Fibroblast of skin of abdomen (primary cell): ENCODE data around the gene NFYB.
"Not testable (repeated sequence)": the region's sequence is repeated elsewhere in the genome, so short reads cannot be mapped to it uniquely, and the experiment has no call there.

Source experiments
- DNase-seq: peaks from one replicate; pipeline ENCODE4 v3.0.0-alpha.2; 2013

Gene NFYB

DNA sequence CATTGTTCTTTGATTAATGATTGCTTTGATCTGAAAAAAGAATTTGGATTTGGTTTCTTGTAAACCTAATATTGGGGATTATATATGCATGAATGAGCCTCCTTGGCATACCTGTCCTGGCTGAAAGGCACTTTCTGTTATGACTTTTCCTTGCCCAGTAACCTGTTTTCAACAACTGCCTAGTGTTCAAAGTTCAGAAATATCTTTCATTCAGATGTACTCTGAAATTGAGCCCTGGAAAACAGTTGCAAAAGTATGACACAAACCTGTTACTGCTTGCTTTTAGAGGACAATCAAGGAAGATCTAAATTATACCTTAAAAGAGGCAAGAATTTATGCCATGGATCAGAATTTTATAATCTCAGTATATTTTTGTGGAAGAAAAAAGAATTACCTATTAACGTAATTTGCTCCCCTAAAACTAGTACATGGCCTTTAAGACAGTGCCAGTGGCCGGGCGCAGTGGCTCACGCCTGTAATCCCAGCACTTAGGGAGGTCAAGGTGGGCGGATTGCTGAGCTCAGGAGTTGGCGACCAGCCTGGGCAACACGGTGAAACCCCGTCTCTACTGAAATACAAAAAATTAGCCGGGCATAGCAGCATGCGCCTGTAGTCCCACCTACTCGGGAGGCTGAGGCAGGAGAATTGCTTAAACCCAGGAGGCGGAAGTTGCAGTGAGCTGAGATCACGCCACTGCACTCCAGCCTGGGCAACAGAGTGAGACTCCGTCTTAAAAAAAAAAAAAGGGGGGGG is 23.0 kb downstream of the NFYB start:
- not testable (repeated sequence) for DNase-seq

DNA sequence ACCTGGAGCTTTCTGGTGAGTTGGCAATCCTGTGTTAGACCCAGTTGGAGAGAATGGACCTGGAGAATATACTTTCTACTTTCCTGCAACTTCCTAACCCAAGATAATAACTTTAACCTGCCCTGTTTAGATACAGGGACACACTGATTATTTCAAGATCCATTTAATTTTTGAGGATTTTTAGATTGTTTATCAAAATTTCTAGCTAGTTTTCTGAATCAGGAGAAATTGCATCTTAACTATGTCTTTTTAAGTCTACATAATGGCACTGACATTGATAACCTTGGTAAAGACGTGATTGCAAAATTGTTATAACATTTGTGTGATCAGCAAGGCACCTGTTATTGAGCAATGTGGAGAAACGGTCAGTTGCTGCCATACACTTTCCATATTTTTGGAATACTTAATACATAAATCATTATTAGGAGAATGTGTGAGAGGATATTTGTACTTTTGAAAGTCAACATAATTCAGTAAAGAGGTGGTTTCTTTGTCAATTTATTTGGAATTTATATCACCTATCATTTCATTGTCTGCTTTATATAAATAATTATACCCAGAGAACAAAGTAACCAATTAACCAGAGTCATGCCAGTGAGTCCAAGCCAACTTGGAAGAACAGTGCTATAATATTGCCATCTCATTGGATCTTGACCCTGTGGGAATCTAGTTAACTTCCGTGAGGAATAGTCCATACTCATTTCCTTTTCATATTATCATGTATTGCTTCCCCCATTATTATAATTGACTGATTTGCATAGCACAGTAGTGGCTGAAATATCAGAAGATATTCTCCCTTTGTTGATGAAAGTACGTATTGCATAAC is 28.4 kb downstream of the NFYB start:
- DNase-seq, result no peak

DNA sequence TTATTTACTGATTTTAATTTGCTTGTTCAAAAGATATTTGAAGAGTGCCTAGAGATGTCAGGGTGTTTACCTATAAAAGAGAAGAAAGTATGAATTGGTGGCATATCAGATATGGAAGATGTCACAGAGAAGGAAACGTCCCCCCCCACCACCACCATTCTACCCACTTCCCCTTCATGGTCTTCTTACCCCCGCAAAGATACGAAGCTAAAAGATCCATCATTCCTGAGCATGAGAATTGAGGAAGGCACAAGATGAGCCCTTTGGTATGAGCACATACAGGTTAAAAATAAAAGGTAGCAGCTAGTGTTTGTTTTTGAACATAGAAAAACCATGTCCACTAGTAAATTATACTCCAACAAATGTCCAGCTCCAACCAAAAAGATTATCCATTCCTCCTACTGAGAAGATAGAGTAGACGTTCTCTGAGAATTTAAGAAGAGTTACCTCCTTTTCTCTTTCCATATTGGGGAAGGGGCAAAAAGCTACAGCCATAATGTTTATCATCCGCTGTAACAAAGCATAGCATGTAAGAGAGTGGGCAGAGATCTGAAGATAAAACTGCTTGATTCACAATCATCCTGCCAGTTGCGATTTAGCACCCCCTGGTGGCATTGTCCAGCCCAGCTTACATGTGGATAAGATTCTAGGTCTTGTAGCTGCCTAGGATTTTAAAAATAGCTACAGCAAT is 29.1 kb downstream of the NFYB start:
- peak; percentile 75 for DNase-seq

DNA sequence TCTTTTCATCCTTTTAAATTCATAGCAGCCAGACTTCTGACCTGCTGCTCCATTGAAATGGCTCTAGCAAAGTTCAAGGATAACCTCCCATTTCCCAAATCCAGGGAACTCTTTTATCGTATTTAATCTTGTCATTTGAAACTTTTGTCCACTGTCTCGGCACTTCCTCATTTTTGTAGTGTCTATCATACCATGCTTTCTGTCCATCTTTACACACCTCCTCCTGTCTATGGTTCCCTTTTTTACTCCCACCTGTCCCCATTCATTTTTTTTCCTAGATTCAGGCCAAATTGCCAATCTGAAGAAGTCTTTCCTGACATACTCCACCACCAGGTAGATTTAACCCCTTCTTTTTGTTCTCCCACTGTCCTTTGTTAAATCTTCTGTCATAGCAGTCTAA is 31.0 kb downstream of the NFYB start:
- no peak for DNase-seq

DNA sequence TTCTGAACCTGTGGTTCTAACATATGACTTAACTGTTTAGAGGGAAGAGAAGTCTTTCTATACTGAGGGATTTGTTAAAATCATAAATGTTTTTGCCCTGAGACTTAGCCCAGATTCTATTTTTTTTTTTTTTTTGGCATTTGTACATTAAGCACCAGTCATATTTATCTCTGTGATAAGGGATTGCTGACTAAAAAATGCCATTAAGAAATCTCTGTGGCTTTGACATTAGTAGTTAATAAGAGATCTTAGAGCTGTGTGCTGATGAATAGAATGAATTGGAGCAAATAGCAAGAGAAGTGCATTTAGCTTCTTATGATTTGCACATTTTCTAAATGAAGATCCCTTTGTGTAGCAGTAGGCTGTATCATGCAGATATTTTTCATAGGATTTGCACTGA is 32.5 kb downstream of the NFYB start:
- DNase-seq, result no peak

DNA sequence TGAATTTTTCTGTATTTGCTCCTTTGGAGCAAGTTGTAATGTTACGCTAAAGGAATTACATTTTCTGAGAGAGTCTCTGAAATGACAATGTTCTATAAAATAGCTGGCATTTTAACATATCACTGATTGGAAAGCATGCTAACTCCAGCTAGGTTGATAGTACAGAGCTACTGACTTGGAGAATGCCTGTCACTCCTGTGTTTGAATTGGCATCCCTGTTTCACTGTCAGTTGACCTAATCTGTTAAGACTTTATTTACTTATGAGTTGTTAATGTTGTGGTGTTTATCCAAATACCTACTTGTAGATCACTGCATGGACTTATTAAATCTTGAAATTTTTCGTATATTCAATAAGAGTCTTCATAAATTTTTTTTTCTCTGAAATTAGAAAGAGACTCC is 40.1 kb downstream of the NFYB start:
- DNase-seq, result no peak

DNA sequence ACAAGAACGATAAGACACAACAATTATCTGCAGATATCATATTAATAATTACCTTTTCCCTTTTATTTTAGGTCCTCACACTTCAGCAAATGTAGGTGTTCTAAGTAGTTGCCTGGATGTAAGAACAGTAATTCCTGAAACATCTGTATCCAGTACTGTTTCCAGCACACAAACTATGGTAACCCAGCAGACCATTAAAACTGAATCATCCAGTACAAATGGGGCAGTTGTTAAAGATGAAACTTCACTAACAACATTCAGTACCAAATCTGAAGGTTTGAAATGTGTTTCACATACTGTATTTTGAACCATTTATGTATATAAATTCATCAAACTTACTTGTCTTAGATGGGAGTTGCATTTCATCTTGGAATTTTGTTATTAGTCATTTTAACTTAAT is 42.7 kb downstream of the NFYB start:
- DNase-seq, result no peak

DNA sequence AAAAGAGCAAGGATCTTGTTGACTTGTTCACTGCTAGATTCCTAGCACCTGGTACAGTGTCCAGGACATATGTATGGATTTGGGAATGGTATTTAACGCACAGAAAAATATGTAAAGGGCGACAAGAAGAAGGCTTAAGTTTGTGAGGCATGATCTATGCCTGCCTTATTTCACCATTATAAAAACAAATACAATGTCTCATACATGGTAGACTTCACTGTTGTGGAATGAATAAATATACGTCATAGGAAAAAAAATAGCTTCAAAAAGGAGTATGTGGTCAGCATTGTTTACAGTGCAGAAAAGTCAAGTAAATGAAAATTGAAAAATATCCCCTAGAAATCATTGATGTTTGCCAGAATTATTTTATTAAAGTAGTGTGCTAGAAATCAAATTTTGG is 43.7 kb downstream of the NFYB start:
- no peak for DNase-seq

DNA sequence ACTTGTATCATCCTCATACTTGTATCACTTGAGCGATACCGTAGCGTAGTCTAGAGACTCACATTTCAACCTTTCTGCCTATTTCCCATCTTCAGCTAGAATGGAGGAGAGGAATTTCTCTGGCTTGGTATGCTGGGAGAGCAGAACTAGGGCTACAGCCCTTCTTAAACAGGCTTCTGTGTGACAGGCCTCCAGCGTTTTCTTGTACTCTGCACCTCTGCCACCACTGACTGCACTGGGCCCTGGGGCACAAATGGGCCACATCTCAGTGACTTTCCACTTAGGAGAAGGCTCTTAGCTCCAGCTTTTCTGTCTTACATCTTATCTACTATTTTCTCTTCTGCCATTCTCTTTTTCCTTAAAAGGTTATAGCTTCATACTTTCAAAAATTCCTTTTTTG is 46.9 kb downstream of the NFYB start:
- no peak for DNase-seq

DNA sequence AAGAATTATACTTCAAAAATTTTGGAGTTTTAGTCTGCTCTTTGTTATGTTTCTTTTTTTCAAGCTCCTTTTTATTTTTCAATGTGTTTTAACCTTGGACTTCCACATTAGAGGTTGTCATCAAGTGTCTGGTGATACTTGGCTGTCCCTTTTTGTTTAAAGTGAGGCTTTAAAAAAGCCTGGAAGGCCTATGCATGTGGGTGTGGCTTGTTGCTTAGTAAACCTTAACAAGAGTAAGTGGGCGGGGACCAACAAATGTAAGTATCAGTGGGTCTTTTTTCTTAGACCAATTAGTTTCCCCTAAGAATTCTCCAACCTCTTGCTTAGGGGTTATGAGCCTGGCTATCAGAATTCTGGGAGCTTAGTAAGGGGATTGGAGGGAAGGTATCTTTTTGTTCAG is 47.3 kb downstream of the NFYB start:
- DNase-seq, result no peak

DNA sequence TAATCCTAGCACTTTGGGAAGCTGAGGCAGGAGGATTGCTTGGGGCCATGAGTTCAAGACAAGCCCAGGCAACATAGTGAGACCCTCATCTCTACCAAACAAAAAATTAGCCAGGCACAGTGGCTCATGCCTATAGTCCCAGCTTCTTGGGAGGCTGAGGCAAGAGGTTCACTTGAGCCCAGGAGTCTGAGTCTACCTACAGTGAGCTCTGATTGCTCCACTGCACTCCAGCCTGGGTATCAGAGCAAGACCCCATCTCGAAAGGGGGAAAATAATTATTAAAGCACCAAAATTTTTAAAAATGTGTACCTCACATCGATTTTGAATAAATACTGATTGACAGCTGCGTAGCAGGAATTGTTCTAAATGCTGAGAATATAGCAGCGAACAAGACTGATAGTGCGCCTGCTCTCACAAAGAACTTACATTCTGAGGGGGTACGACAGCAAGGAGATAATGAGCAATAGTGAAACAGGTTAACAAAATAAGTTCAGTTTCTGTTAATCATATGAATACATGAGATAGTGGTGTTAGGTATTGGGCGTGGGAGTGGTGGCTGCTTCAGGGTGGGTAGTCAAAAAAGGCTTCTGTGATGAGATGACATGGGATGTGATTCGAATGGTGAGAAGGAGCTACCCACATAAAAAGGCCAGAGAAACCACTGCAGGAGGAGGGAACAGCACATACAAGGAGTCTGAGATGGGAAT is 54.1 kb downstream of the NFYB start:
- DNase-seq, result no peak

DNA sequence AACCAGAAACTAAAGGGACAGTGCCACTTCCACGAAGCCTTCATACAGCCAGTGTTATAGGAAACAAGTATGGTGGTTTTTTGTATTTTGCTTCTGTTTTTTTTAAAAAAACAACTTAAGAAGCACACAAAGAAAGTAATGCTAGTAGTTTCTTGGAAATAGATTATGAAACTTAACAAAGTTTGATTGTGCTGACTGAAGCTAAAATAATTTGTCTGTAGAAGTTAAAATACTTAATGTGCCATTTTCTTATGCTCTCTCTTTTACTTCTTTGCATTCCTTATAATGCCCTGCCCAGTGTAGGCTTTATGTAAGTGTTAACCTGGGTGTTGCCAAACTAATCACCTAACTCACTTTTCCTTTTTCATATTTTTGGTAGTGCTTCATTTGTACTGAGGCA is 57.2 kb downstream of the NFYB start:
- no peak for DNase-seq

DNA sequence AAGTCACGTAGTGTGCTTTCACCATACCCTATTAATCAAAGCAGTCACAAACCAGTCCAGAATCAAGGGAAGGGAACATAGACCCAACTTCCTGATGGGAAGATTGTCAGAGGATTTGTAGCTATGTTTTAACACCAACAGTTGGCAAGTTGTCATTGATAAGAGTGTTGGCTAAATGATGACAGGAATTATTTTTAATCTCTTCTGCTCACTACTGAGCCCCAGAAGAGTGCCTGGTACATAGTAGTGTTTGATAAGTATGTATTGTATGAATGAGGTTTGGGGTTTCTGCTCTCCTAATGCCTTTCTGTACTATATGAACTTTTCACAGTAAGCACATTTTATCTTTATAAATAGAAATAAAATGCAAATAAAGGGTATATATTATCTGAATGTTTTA is 59.0 kb downstream of the NFYB start:
- no peak for DNase-seq

DNA sequence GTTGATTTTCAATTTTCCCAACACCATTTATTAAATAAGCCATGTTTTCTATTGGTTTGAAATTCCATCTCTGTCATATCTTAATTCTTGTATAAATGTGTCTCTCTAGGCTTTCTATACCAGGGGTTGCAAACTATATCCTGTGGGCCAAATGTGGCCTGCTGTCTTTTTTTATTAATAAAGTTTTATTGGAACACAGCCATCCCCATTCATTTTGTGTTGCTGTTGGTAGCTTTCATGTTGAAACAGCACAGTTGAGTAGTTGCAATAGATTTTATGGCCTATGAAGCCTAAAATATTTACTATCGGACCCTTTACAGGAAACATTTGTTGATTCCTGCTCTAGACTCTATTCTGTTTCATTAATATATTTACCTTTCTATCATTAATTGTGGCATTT is 64.3 kb downstream of the NFYB start:
- DNase-seq, result no peak

DNA sequence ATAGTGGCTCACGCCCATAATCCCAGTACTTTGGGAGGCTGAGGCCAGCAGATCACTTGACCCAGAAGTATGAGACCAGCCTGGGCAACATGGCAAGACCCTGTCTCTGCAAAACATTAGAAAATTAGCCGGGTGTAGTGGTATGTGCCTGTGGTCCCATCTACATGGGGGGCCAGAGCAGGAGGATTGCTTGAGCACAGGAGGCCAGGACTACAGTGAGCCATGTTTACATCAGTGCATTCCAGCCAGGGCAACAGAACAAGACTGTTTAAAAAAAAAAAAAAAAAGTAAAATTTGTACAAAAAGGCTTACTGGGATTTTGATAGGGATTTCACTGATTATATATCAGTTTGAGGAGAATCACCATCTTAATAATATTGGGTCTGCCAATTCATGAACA is 65.9 kb downstream of the NFYB start:
- no peak for DNase-seq
